Stomach (tissue), 4 donors: ENCODE measurements around the gene SHQ1.

Experiments
- POLR2A ChIP-seq, 4 donors: fragments of 450-650 bp; IDR thresholded peaks; one replicate each; pipeline ENCODE4 v1.6.1; 2016; ENCODE audit warnings: antibody characterized with exemption in 4 of 4, control low read depth in 2 of 4, mild to moderate bottlenecking in 1 of 4, moderate library complexity in 1 of 4
- POLR2AphosphoS5 ChIP-seq, 3 donors: sonication (generic); formaldehyde crosslinking; IDR thresholded peaks; one replicate each; pipeline ENCODE4 v1.6.1; 2016; ENCODE audit warnings: antibody characterized with exemption in 3 of 3
- TF ChIP-seq, protein P1 (sequence below), 7 experiments: fragments of 450-650 bp in 4 of 7; fragments of 200-600 bp in 3 of 7; sonication (generic) in 3 of 7; IDR thresholded peaks; one replicate each; pipeline ENCODE4 v1.5.1; 2016 to 2019; ENCODE audit warnings: antibody characterized with exemption in 7 of 7, control low read depth in 2 of 7, mild to moderate bottlenecking in 1 of 7

- TF ChIP-seq POLR2A (IDR thresholded peaks at IDR 0.05) (no peak), POLR2AphosphoS5 (IDR thresholded peaks at IDR 0.05) (no peak)
- TF ChIP-seq, protein P1, sequence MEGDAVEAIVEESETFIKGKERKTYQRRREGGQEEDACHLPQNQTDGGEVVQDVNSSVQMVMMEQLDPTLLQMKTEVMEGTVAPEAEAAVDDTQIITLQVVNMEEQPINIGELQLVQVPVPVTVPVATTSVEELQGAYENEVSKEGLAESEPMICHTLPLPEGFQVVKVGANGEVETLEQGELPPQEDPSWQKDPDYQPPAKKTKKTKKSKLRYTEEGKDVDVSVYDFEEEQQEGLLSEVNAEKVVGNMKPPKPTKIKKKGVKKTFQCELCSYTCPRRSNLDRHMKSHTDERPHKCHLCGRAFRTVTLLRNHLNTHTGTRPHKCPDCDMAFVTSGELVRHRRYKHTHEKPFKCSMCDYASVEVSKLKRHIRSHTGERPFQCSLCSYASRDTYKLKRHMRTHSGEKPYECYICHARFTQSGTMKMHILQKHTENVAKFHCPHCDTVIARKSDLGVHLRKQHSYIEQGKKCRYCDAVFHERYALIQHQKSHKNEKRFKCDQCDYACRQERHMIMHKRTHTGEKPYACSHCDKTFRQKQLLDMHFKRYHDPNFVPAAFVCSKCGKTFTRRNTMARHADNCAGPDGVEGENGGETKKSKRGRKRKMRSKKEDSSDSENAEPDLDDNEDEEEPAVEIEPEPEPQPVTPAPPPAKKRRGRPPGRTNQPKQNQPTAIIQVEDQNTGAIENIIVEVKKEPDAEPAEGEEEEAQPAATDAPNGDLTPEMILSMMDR (IDR thresholded peaks at IDR 0.05): no peak
Measured at GRCh38 chr3:72860053-72860452, 11.8 kb upstream of the SHQ1 start.
